Stimulated activated CD4-positive, alpha-beta T cell treated with anti-CD3 and anti-CD28 coated beads, Interleukin-1b, Interleukin-23, amount 100 ng/mL, for 1 hour (primary cell): ENCODE measurements around the gene ARMC9.
"Not testable (repeated sequence)": the region's sequence is repeated elsewhere in the genome, so short reads cannot be mapped to it uniquely, and the experiment has no call there.

Source experiments
- DNase-seq, 2 donors: peaks; one replicate each; pipeline ENCODE4 v3.0.0-alpha.2; 2020; ENCODE audit warnings: low read depth in 2 of 2

ARMC9 gene

GRCh38 chr2:231364061-231364460 lies 165.6 kb downstream of the ARMC9 start:
- no peak for DNase-seq

DNA sequence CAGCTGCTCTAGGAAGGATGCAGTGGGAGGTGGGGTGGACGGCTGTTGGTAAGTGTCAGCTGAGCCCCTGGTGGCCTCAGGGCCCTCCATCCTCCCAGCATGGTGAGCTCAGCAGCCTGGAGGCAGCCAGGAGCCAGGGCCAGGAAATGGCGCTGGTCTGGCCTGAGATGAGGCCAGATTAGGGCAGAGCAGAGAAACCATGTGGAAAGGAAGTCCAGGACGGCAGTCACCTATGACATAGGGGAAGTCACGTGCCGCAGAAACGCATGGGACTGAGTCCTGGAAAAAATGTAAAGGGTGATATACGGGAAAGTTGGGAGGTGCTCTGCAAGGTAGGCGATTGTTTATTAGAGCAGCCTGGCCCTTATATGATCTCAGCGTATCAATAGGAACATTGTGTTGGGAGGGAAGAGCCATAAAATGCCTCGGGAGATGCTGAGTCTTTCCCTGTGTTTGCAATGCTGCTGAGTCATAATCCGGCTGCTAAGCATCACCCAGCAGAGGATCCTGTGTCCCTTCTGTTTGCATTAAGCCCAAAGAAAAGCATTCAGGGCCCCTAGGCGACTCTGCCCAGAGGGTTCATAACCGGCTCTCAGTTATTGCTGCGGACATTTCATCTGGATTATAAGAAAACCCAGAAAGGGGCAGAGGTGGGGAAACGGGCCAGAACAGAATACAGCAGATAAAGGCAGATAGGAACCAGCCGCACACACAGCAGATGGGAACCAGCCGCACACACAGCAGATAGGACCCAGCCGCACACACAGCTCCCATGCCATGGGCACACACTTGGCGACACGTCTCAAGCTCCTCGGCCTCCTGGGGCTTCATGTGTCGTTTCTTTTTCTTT lies 166.8 kb downstream of the ARMC9 start:
- DNase-seq: no peak

DNA sequence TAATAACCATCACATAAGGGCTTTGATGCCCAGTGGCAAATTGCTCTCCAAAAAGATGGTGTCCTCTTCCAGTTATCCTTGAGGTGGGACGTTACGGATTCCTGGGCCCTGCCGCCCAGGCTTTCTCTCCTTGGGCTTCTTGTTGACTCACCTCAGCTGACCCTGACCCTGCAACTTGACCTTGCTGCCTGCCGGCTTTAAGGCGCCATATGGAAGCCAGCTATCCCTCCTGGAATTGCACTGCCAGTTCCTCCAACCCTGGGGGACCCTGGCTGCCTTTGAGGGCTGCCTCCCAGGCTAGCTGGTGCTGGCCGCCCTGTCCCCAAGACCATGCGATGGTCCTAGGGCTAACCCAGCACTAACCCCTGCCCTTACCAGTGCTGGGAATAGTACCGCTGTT lies 168.7 kb downstream of the ARMC9 start:
- no peak for DNase-seq

- DNase-seq: no peak
These were observed 171.4 kb downstream of the ARMC9 start for GRCh38 chr2:231369580-231370428.

- DNase-seq: no peak
These were observed 172.0 kb downstream of the ARMC9 start for GRCh38 chr2:231370429-231370748.

- no peak for DNase-seq
These were observed 172.5 kb downstream of the ARMC9 start for GRCh38 chr2:231370749-231371429.

DNA sequence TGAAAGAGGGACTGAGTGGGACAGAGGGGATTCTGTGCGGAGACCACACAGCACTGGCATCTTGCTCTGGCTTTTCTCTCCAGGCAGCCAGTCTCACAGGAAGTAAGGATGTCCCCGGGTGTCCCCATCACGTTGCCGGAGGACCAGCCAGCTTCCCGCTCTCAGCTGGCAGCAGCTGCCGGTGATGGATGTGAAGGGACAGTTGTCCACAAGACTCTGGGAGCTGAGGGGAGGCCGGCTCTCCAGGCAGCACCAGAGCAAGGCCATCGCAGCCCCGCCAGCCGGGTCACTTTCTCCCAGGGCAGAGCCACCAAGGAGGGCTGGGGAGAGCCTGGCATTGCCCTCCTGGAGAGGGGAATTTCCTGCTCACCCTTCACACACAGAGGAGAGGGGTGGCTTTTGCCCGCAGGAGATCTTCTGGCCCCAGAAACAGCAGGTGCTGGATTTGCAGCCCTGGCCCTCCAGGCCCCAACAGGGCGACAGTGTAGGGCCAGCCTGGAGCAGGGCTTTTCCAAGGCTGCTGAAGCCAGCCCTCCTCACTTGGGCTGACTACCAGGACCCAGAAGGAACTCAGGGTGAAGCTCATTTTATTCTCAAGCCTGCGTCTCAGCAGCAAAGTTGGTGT lies 173.1 kb downstream of the ARMC9 start:
- DNase-seq: no peak

DNA sequence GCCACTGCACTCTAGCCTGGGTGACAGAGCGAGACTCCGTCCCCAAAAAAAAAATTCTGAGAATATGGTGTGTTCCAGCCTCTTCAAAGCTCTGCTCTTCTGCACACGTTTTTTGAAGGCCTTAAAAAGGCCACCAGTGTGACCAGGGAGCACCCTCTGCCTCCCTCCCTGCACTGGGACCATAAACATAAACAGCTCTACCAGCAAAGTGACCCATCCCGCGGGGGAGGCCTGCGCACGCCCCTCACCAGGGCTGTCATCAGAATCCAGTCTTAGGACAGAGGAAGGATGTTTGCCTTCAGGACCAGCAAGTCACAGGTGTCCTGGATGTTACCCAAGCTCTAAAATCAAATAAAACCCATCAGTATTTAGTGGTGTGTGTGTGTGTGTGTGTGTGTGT lies 173.9 kb downstream of the ARMC9 start:
- DNase-seq: no peak

DNA sequence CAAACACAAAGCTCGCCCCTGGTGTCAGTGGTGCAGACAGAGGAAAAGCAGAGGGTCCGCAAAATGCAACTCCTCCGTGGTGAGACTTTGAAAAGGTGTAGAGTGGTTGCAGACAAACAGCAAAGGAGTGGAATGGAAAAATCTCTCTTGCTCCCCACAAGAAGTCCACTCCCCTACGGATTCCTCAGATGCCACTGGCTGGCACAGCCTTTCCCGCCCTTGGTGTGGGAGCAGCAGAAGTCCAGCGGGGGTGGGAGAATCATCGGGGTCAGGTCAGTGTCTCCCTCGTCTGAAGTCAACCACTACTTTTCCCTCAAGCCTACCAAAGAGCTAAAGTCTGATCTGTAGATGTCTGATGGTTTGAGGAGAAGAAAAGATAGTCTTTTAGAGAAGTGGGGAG lies 174.8 kb downstream of the ARMC9 start:
- DNase-seq: no peak

- no peak for DNase-seq
These were observed 175.4 kb downstream of the ARMC9 start for GRCh38 chr2:231373786-231374349.

- no peak for DNase-seq
These were observed 176.3 kb downstream of the ARMC9 start for GRCh38 chr2:231374771-231375170.

DNA sequence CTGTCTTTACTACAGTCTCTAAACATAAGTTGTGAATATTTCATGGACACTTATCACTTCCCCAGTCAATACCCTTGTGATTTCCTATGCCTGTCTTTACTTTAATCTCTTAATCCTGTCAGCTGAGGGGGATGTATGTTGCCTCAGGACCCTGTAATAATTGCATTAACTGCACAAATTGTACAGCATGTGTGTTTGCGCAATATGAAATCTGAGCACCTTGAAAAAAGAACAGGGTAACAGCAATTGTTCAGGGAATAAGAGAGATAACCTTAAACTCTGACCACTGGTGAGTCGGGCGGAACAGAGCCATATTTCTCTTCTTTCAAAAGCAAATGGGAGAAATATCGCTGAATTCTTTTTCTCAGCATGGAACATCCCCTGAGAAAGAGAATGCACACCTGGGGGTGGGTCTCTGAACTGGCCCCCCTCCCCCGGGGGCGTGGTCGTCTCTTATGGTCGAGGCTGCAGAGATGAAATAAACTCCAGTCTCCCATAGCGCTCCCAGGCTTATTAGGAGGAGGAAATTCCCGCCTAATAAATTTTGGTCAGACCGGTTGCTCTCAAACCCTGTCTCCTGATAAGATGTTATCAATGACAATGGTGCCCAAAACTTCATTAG lies 177.7 kb downstream of the ARMC9 start:
- not testable (repeated sequence) for DNase-seq

DNA sequence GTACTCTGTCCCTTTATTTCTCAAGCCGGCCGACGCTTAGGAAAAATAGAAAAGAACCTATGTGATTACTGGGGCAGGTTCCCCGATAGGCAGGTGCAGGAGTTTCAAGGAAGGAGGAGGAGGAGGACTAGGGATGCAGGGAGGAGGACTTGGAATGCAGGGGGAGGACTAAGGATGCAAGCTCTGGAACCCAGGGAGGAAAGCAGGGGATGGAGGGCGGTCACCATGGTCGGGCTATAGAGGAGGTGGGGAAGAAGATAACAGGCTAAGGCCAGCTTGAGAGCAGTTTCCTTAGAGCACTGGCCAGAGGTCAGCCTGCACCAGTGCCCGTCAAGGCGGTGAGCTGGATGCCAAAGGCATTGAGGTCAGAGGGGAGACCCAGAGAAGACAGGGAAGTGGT lies 178.4 kb downstream of the ARMC9 start:
- DNase-seq: no peak

- DNase-seq: no peak
These were observed 179.7 kb downstream of the ARMC9 start for GRCh38 chr2:231378026-231378722.

DNA sequence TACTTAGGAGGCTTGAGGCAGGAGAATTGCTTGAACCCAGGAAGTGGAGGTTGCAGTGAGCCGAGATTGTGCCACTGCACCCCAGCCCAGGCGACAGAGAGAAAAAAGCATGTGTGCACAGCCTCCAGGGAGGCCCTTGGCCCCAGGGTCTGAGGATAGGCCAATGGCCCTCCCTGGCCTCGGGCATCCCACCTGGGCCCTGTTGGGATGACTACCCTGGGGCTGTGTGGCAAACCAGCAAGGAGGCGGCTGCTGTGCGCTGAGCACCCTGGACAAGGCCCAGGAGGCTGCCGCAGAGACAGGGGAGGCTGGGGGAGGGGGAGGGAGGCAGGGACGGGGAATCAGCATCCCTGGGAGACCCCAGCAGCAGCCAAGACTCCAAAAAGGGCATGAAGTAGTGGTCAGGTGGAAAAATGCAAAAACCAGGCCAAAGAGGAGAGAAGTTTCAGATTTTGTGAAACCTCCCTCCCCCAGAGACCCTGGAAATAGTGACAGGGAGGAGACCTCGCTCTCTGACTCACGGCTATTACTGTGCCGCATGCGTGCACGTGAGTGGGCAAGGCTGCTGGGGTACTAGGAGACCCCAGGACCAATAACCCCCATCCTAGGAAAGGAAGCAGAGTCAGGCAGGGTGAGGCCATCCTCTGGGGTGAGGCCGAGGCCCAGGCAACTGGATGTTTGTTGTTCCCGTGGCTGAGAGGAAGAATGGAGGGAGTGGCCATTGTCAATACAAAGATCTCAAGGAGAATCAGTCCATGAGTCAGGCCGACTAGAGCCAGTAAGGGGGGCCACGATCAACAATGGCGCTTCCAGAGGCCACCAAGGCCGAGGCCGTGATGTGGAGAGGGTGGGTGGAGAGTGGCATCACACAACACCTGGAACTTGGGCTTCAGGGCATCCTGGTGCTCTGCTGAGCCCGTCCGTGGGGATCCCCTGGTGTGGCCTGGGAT lies 181.1 kb downstream of the ARMC9 start:
- DNase-seq: no peak

DNA sequence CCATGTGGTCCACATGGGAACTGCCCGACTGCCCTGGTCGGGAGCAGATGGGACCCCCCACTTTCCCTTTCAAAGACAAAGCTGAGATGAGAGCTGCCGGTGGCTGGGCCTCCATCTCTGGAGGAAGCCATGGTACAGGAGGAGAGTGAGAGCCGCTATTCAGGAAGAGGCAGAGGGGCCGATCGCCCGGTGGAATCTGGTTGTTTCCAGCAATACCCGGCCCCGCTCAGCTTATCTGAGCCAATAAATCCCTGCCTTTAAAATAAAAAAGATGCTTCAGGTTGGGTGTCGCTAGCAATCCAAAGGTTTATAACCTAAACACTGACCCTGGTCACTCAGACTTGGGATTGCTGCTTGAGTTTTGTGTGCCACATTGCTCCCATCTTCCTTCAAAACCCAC lies 181.9 kb downstream of the ARMC9 start:
- DNase-seq: no peak

- DNase-seq: no peak
These were observed 182.8 kb downstream of the ARMC9 start for GRCh38 chr2:231380991-231381847.

DNA sequence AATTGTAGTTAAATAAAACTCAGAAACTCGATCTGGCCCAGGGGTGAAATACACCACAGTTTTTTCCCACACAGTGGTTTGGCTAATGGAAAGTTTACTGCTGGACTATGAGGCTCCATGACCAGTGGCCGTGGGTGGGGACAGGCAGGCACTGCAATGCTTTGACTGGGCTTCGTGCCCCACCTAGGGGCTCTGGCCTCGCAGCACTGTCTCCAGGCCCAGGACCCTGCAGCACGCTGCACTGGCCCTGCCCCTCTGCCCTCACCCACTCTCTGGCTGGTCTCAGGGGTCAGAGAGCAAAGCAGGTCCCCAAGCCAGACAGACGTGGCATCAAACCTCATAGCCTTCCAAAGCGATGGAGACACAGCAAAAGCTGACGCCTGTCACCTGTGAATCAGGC lies 183.7 kb downstream of the ARMC9 start:
- no peak for DNase-seq
